Neural progenitor cell (in vitro differentiated cells): Measurements from ENCODE around the gene KLHL21.

Experiments used
- EZH2phosphoT487 ChIP-seq: fragments of 200-600 bp; sonication (generic); IDR thresholded peaks from 2 replicates; pipeline ENCODE4 v1.6.1; 2017; ENCODE audit warnings: antibody characterized with exemption
- TF ChIP-seq, protein P1 (sequence below): fragments of 200-600 bp; sonication (generic); IDR thresholded peaks from 2 replicates; pipeline ENCODE4 v1.5.1; 2017; ENCODE audit warnings: antibody characterized with exemption, mild to moderate bottlenecking

DNA sequence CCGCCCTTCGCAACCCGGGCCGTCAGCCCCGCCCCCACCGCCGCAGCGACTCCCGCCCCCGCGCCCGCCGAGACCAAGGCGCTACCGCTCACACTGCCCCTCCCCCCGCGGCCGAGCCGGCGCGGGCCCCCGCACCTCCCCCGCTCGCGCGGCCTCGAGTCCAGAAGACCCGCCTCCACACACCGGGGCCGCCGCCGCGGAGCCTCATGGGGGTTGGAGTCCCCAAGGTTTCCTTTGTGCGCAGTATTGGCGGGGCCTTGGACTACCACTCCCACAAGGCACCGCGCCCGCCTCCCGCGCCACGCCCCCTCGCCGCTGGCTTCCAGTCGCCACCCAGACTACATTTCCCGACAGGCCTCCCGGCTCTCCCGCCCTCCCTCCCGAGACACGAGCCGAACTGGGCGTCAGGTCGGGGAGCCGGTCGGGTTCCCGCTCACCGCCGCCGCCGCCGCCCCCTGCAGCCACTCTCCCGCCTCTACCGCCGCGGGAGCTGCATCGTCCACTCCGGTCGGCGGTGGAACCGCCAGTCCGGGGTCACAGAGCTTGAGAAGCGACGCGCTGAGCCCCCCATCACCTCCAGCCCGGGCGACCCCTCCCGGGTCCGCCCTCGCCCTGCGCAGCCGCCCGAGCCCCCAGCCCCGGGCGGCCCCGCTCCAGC, 10.8 kb upstream of the KLHL21 start, which contains the start of gene PHF13:
- TF ChIP-seq, protein P1, sequence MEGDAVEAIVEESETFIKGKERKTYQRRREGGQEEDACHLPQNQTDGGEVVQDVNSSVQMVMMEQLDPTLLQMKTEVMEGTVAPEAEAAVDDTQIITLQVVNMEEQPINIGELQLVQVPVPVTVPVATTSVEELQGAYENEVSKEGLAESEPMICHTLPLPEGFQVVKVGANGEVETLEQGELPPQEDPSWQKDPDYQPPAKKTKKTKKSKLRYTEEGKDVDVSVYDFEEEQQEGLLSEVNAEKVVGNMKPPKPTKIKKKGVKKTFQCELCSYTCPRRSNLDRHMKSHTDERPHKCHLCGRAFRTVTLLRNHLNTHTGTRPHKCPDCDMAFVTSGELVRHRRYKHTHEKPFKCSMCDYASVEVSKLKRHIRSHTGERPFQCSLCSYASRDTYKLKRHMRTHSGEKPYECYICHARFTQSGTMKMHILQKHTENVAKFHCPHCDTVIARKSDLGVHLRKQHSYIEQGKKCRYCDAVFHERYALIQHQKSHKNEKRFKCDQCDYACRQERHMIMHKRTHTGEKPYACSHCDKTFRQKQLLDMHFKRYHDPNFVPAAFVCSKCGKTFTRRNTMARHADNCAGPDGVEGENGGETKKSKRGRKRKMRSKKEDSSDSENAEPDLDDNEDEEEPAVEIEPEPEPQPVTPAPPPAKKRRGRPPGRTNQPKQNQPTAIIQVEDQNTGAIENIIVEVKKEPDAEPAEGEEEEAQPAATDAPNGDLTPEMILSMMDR, result no peak
- no peak for TF ChIP-seq EZH2phosphoT487
